Cardiac fibroblast (primary cell): ENCODE results near the gene HSD17B4.

Source experiments
- DNase-seq, 2 donors: peaks; one replicate each; pipeline versions ENCODE4 v3.0.0 to v3.0.0-alpha.2; 2010; ENCODE audit warnings: low read depth in 2 of 2
- H3K4me3 ChIP-seq, 2 donors: replicated peaks in 1 of 2; 1 replicate in 1 of 2; 2 replicates in 1 of 2; pipeline ENCODE4 v1.5.1; 2011; ENCODE audit warnings: low read depth in 2 of 2, low read length in 2 of 2, mild to moderate bottlenecking in 2 of 2, moderate library complexity in 1 of 2
- CTCF ChIP-seq: IDR thresholded peaks from one replicate; pipeline ENCODE4 v1.5.1; 2011; ENCODE audit warnings: low read depth, mild to moderate bottlenecking, low read length, inconsistent platforms

HSD17B4 gene, protein sequence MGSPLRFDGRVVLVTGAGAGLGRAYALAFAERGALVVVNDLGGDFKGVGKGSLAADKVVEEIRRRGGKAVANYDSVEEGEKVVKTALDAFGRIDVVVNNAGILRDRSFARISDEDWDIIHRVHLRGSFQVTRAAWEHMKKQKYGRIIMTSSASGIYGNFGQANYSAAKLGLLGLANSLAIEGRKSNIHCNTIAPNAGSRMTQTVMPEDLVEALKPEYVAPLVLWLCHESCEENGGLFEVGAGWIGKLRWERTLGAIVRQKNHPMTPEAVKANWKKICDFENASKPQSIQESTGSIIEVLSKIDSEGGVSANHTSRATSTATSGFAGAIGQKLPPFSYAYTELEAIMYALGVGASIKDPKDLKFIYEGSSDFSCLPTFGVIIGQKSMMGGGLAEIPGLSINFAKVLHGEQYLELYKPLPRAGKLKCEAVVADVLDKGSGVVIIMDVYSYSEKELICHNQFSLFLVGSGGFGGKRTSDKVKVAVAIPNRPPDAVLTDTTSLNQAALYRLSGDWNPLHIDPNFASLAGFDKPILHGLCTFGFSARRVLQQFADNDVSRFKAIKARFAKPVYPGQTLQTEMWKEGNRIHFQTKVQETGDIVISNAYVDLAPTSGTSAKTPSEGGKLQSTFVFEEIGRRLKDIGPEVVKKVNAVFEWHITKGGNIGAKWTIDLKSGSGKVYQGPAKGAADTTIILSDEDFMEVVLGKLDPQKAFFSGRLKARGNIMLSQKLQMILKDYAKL

DNA sequence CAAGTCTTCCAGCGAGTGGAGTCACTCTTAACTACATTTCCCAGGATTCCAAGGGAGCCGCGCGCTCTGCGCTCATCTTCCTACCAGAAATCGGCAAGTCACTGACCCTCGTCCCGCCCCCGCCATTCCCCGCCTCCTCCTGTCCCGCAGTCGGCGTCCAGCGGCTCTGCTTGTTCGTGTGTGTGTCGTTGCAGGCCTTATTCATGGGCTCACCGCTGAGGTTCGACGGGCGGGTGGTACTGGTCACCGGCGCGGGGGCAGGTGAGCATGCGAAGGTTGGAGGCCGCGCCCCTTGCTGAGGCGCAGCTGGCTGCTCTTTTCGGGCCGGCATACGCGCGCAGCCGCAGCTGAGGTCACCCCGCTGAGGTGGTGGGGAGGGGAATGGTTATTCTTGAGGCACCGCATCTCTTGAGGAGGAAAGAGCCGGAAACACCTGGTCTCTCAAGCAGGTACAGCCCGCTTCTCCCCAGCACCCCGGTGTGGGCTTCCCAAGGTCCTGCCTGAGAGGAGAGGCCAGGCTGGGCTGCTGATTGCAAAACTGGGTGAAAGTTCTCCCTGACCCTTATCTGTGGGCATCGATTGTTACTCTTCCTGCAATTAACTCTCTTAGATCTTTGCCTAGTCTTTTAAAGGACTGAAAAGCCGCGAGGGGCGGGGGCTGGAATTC, at the start of gene HSD17B4:
Gene HSD17B4 (plus strand): TSS at position 125 of the 667 bp plus-strand sequence. CDS start 79 bp downstream, at position 204.
- no peak for TF ChIP-seq CTCF
- H3K4me3 ChIP-seq = peak within 1 kb of the TSS; percentile 93
- peak; percentile 91 for DNase-seq

GRCh38 chr5:119402555-119402954, 49.7 kb upstream of the HSD17B4 start:
- H3K4me3 ChIP-seq = no peak overlapping the region
- TF ChIP-seq CTCF = no peak

GRCh38 chr5:119404033-119404432, 48.3 kb upstream of the HSD17B4 start:
- no peak for TF ChIP-seq CTCF
- H3K4me3 ChIP-seq = no peak overlapping the region
- DNase-seq = no peak

More at GRCh38 chr5:119402555-119402954, 49.7 kb upstream of the HSD17B4 start:
- no peak for DNase-seq

GRCh38 chr5:119405419-119405818, 46.9 kb upstream of the HSD17B4 start:
- no peak overlapping the region for H3K4me3 ChIP-seq
- DNase-seq = no peak
- no peak for TF ChIP-seq CTCF

DNA sequence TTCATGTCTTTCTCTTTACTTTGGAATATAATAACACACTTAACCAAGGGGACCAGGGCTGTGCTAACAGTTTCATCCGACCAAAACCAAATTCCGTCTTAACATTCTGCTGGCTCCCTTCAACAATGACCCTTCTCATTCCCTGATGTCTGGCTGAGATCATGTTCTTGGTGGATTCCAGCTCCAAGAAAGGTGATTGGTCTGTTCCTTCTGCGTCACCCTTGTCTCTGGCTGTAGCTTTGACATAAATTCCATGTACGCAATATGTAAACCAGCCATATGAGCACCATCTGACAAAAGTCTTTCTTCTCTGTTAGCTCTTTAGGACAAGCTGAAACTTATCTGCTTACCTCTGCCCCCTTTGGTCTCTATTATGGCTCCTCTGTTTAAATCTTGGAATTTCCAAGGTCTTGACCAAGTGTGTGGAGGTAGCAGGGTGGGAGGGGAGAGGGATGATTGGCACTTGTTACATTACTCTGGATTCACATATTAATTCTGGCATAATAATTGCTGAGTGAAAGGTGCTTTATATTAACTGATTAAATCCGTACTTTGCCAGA, 45.7 kb upstream of the HSD17B4 start:
- DNase-seq = no peak
- no peak for TF ChIP-seq CTCF
- H3K4me3 ChIP-seq = no peak overlapping the region

DNA sequence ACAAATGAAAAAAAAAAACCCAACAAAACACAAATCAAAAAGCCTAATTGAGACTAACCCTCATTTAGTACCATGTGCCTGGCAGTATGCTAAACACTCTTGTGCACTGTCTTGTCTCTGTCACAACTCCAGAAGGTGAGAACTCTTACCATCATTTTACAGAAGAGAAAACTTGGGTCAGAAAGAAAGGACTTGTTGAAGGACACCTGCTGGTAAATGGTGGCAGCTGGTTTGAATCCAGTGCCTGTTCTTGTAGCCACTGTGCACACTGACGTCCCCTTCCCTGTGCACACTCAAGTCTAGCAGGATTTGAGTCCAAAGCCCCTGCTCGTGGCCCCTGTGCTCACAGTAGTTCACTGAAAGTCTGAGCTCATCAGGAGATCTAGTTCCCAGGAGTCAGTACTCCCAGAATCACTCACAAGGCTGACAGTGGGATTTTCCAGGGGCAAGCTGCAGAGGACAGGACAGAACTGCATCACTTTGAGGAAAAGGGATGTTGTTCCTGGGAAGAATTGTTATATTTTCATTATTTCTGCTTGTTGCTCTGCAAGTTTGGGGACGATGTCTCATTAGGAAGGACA, 43.0 kb upstream of the HSD17B4 start:
- no peak for TF ChIP-seq CTCF
- no peak overlapping the region for H3K4me3 ChIP-seq
- DNase-seq = no peak
